HepG2 (cell line): ENCODE measurements around the gene MAP3K2.

Experiments
- EP300 ChIP-seq, 3 experiments: sonication (generic) in 1 of 3; formaldehyde crosslinking in 1 of 3; IDR thresholded peaks; 2 replicates each; pipeline versions ENCODE4 v1.5.1 to v1.6.1; 2011 to 2020; ENCODE audit warnings: low read depth in 2 of 3, low read length in 2 of 3, borderline replicate concordance in 1 of 3, improper control_type of control experiment in 1 of 3, mild to moderate bottlenecking in 1 of 3, missing genetic modification reagents in 1 of 3, moderate library complexity in 1 of 3
- FOXK2 ChIP-seq: fragments of 450-650 bp; IDR thresholded peaks from 2 replicates; pipeline ENCODE4 v1.6.1; 2016
- MED1 ChIP-seq: sonication (generic); formaldehyde crosslinking; IDR thresholded peaks from 2 replicates; pipeline ENCODE4 v1.4.0; 2020; ENCODE audit warnings: missing genetic modification reagents
- NKX3-1 ChIP-seq: sonication (generic); formaldehyde crosslinking; IDR thresholded peaks from 2 replicates; pipeline ENCODE4 v1.5.0; 2020; ENCODE audit warnings: missing genetic modification reagents
- POLR2A ChIP-seq, 2 experiments: IDR thresholded peaks; 2 replicates each; pipeline ENCODE4 v1.6.1; 2011; ENCODE audit warnings: low read depth in 2 of 2, low read length in 2 of 2, mild to moderate bottlenecking in 1 of 2, moderate library complexity in 1 of 2; ENCODE audit not compliant: insufficient read depth in 1 of 2
- POLR2AphosphoS5 ChIP-seq: IDR thresholded peaks from 2 replicates; pipeline ENCODE4 v1.6.1; 2012; ENCODE audit warnings: low read depth, low read length
- RAD21 ChIP-seq: fragments of 450-650 bp; formaldehyde crosslinking; IDR thresholded peaks from 2 replicates; pipeline ENCODE4 v1.5.0; 2020; ENCODE audit warnings: mild to moderate bottlenecking
- TF ChIP-seq, protein P1 (sequence below): sonication (generic); formaldehyde crosslinking; IDR thresholded peaks from 2 replicates; pipeline ENCODE4 v1.4.0; 2020; ENCODE audit warnings: low read depth, mild to moderate bottlenecking, missing genetic modification reagents
- TF ChIP-seq, protein P2 (sequence below): IDR thresholded peaks from 2 replicates; pipeline ENCODE4 v1.6.1; 2016; ENCODE audit warnings: missing compliant biosample characterization, missing genetic modification reagents, borderline replicate concordance
- TF ChIP-seq, protein P3 (sequence below): sonication (generic); formaldehyde crosslinking; IDR thresholded peaks from 2 replicates; pipeline ENCODE4 v1.5.0; 2020; ENCODE audit warnings: mild to moderate bottlenecking, missing genetic modification reagents, moderate library complexity
- TF ChIP-seq, protein P4 (sequence below): sonication (generic); formaldehyde crosslinking; IDR thresholded peaks from 2 replicates; pipeline ENCODE4 v1.4.0; 2020; ENCODE audit warnings: missing genetic modification reagents

DNA sequence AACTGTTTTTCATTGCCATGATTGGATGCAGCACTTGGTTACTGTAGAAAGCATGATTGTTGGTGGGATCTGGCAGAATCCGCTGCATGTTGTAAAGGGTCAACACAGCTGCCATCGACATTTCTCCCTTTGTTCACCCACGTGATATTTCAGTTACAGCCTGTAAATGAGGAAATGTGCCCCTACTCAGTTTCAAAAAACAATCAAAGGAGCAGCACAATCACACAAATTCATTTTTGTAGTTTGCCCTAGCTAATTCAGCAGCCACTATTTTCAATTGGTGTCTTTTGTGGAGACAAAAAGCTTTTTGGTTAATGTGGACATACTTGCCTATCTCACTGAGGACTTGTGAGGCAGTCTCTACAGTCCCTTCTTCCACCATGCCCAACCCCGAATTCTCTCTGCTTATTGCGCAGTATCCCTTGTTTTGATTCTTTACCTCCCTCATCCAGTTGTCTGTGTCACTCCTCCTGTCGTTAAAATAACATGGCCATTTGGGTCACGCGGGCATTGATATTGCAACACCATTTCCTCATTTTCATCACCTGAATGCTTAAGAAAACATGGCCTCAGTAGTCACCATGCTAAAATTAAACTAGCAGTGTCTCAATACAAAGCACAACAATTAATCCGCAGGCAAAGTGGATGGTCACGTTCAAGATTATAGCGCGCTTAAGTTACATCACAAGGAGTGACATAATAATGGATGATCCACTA, 24.0 kb upstream of the MAP3K2 start:
- TF ChIP-seq, protein P1, sequence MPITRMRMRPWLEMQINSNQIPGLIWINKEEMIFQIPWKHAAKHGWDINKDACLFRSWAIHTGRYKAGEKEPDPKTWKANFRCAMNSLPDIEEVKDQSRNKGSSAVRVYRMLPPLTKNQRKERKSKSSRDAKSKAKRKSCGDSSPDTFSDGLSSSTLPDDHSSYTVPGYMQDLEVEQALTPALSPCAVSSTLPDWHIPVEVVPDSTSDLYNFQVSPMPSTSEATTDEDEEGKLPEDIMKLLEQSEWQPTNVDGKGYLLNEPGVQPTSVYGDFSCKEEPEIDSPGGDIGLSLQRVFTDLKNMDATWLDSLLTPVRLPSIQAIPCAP (CRISPR knock-in tag), result no peak
- TF ChIP-seq NKX3-1 (CRISPR knock-in tag) (no peak), POLR2A (IDR thresholded peaks at IDR 0.05; ENCODE audit: insufficient read depth in 1 of 2, low read depth in 2 of 2, low read length in 2 of 2) (no peak), RAD21 (no peak), EP300 (IDR thresholded peaks at IDR 0.05; ENCODE audit: low read depth in 2 of 2, low read length in 2 of 2) (no peak; a peak in 1 of 4 replicates), EP300 (CRISPR knock-in tag; IDR thresholded peaks at IDR 0.05; ENCODE audit: borderline replicate concordance) (0 out of 2 replicates have a peak, but pooled peaks have one; percentile 28), POLR2AphosphoS5 (no peak), MED1 (CRISPR knock-in tag) (no peak), FOXK2 (no peak)
- TF ChIP-seq, protein P2, sequence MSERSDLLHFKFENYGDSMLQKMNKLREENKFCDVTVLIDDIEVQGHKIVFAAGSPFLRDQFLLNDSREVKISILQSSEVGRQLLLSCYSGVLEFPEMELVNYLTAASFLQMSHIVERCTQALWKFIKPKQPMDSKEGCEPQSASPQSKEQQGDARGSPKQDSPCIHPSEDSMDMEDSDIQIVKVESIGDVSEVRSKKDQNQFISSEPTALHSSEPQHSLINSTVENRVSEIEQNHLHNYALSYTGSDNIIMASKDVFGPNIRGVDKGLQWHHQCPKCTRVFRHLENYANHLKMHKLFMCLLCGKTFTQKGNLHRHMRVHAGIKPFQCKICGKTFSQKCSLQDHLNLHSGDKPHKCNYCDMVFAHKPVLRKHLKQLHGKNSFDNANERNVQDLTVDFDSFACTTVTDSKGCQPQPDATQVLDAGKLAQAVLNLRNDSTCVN (CRISPR knock-in tag), result no peak
- TF ChIP-seq, protein P3, sequence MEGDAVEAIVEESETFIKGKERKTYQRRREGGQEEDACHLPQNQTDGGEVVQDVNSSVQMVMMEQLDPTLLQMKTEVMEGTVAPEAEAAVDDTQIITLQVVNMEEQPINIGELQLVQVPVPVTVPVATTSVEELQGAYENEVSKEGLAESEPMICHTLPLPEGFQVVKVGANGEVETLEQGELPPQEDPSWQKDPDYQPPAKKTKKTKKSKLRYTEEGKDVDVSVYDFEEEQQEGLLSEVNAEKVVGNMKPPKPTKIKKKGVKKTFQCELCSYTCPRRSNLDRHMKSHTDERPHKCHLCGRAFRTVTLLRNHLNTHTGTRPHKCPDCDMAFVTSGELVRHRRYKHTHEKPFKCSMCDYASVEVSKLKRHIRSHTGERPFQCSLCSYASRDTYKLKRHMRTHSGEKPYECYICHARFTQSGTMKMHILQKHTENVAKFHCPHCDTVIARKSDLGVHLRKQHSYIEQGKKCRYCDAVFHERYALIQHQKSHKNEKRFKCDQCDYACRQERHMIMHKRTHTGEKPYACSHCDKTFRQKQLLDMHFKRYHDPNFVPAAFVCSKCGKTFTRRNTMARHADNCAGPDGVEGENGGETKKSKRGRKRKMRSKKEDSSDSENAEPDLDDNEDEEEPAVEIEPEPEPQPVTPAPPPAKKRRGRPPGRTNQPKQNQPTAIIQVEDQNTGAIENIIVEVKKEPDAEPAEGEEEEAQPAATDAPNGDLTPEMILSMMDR, result no peak
- TF ChIP-seq, protein P4, sequence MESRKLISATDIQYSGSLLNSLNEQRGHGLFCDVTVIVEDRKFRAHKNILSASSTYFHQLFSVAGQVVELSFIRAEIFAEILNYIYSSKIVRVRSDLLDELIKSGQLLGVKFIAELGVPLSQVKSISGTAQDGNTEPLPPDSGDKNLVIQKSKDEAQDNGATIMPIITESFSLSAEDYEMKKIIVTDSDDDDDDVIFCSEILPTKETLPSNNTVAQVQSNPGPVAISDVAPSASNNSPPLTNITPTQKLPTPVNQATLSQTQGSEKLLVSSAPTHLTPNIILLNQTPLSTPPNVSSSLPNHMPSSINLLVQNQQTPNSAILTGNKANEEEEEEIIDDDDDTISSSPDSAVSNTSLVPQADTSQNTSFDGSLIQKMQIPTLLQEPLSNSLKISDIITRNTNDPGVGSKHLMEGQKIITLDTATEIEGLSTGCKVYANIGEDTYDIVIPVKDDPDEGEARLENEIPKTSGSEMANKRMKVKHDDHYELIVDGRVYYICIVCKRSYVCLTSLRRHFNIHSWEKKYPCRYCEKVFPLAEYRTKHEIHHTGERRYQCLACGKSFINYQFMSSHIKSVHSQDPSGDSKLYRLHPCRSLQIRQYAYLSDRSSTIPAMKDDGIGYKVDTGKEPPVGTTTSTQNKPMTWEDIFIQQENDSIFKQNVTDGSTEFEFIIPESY (CRISPR knock-in tag), result peak; percentile 88; the same call in 1 of the 2 replicates
